HG03378 (cell line): ENCODE data around the gene RPS15.

Experiments
- ATAC-seq: cut with Tn5 transposase; IDR thresholded peaks from one replicate; pipeline ENCODE4 v1.9.1; 2021; ENCODE audit warnings: mild to moderate bottlenecking, moderate library complexity; ENCODE audit not compliant: unreplicated experiment

RPS15 gene

GRCh38 chr19:1450735-1451731, 12.8 kb downstream of the RPS15 start:
- ATAC-seq: no peak

DNA sequence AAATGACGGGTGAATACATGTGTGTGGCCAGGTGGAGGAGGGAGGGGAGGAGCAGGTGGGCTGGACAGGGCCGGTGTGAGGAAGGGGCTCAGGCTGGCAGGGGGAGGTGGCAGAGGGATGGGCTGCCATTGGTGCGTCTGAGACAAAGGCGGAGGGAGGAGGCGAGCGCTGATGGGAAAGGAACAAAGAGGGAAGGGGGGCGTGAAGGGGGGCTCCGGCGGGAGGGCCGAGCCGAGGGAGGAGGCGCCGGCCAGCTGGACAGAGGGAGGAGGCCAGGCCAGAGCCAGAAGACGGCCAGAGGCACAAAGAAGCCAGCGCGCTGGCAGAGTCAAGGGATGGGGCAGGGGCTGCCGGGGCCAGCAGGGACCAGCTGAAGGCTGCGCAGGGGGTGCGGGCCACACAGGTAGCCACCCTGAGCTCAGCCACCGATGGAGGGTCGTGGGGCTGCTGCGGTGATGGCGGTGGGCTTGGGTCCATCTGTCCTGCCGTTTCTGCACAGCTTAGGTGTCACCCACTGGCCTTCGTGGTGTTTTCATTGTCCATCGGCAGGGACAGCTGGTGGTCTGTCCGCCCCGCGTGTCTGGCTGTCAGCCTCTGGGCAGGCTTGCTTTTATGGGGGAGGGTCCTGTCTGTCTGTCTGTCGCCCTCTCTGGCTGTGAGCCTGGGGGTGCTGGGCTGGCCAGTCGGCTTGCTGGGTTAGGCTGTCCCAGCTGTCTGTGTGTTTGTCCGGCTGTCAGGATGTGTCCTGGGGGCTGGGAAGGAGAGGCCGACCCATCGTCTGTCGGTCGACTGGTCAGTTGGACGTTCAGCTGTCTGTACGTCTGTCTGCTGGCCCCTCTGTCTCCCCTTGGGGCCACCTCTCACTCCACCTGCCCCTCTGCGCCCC, 14.0 kb downstream of the RPS15 start:
- no peak for ATAC-seq

DNA sequence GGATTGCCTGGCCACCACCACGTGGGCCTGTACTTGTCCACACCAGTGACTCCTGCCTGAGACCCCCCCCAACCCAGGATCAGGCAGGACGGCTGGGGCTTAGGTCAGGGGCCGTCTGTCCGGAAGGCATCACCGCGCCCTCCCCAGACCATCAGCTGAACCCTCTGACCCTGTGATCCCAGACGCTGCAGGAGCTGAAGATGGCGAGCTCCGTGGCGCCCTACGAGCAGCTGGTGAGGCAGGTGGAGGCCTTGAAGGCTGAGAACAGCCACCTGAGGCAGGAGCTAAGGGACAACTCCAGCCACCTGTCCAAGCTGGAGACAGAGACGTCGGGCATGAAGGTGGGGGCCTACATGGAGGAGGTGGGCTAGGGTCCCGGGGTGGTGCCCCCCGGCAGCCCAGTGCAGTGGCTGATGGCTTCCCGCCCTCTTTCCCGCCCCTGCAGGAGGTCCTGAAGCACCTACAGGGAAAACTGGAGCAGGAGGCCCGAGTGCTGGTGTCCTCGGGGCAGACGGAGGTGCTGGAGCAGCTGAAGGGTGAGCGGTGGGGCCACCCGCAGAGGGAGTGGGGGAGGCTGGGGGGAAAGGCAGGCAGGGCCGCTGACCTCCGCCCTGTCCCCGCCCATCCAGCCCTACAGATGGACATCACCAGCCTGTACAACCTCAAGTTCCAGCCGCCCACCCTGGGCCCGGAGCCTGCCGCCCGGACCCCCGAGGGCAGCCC, 14.8 kb downstream of the RPS15 start:
- no peak for ATAC-seq

GRCh38 chr19:1453525-1454364, 15.5 kb downstream of the RPS15 start:
- no peak for ATAC-seq

DNA sequence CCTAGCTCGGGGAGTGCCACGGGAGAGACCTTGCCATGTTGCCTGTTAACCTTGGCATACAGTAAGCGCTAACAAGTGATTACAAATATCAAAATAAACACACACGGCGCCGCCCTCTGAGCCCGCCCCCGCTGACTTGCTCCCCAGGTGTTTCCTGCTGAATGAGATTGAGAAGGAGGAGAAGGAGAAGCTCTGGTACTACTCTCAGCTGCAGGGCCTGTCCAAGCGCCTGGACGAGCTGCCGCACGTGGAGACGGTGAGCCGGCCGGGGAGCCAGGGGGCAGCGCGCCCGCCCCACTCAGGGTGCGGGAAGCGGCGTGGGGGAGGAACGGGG, 16.8 kb downstream of the RPS15 start:
- no peak for ATAC-seq

DNA sequence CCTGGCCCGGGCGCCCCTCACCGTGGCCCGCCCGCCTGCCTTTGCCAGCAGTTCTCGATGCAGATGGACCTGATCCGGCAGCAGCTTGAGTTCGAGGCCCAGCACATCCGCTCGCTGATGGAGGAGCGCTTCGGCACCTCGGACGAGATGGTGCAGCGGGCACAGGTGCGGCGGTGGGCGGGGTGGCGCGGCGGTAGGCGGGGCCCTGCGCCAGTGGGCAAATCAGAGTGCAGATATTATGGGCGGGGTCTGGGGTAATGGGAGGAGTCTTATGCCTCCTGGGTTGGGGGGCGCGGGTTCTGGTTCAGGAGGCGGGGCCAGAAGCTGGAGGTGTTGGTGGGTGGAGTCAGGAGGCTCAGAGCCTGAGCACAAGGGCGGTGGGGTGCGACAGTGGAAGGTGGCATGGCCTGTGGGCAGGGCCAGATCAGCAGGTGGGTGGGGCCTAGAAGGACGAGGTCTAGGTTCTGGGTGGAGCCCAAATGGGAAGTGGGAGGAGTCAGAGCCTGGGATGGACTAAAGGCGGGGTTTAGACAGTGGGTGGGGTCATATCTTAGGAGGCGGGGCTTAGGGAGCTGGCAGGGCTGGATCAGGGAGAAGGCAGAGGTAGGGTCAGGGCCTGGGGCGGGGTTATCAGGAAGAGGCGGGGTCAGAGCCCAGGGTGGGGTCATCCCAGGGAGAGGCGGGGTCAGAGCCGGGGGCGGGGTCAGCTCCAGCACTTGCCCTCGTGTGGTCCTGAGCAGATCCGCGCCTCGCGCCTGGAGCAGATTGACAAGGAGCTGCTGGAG, 17.3 kb downstream of the RPS15 start:
- no peak for ATAC-seq

- ATAC-seq: no peak
Observed at GRCh38 chr19:1456121-1456900, 18.1 kb downstream of the RPS15 start.

GRCh38 chr19:1457031-1457739, 19.0 kb downstream of the RPS15 start:
- no peak for ATAC-seq

GRCh38 chr19:1457892-1458291, 19.7 kb downstream of the RPS15 start:
- no peak for ATAC-seq

- ATAC-seq: no peak
Observed at GRCh38 chr19:1459479-1459878, 21.3 kb downstream of the RPS15 start.

GRCh38 chr19:1460033-1460995, 22.1 kb downstream of the RPS15 start:
- no peak for ATAC-seq

- no peak for ATAC-seq
Observed at GRCh38 chr19:1461862-1462261, 23.7 kb downstream of the RPS15 start.

DNA sequence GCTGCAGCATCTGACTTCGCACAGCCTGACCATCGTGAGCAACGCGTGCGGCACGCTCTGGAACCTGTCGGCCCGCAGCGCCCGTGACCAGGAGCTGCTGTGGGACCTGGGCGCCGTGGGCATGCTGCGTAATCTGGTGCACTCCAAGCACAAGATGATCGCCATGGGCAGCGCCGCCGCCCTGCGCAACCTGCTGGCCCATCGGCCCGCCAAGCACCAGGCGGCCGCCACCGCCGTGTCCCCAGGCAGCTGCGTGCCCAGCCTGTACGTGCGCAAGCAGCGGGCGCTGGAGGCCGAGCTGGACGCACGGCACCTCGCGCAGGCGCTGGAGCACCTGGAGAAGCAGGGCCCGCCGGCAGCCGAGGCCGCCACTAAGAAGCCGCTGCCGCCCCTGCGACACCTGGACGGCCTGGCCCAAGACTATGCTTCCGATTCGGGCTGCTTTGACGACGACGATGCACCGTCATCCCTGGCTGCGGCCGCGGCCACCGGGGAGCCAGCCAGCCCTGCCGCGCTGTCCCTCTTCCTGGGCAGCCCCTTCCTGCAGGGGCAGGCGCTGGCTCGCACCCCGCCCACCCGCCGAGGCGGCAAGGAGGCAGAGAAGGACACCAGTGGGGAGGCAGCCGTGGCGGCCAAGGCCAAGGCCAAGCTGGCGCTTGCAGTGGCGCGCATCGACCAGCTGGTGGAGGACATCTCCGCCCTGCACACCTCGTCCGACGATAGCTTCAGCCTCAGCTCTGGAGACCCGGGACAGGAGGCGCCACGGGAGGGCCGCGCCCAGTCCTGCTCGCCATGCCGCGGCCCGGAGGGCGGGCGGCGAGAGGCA, 27.2 kb downstream of the RPS15 start:
- no peak for ATAC-seq

DNA sequence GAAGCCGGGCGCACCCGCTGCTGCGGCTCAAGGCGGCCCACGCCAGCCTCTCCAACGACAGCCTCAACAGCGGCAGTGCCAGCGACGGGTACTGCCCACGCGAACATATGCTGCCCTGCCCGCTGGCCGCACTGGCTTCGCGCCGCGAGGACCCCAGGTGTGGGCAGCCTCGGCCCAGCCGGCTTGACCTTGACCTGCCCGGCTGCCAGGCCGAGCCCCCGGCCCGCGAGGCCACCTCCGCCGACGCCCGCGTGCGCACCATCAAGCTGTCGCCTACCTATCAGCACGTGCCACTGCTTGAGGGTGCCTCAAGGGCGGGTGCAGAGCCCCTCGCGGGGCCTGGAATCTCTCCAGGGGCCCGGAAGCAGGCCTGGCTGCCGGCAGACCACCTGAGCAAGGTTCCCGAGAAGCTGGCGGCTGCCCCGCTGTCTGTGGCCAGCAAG, 27.8 kb downstream of the RPS15 start:
- no peak for ATAC-seq

DNA sequence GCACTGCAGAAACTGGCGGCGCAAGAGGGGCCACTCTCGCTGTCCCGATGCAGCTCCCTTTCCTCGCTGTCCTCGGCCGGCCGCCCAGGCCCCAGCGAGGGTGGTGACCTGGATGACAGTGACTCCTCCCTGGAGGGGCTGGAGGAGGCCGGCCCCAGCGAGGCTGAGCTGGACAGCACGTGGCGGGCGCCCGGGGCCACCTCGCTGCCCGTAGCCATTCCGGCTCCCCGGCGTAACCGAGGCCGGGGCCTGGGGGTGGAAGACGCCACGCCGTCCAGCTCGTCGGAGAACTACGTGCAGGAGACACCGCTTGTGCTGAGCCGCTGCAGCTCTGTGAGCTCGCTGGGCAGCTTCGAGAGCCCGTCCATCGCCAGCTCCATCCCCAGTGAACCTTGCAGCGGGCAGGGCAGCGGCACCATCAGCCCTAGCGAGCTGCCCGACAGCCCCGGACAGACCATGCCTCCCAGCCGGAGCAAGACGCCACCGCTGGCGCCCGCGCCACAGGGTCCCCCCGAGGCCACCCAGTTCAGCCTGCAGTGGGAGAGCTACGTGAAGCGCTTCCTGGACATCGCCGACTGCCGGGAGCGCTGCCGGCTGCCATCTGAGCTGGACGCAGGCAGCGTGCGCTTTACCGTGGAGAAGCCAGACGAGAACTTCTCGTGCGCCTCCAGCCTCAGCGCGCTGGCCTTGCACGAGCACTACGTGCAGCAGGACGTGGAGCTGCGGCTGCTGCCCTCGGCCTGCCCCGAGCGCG, 28.4 kb downstream of the RPS15 start:
- ATAC-seq: no peak

DNA sequence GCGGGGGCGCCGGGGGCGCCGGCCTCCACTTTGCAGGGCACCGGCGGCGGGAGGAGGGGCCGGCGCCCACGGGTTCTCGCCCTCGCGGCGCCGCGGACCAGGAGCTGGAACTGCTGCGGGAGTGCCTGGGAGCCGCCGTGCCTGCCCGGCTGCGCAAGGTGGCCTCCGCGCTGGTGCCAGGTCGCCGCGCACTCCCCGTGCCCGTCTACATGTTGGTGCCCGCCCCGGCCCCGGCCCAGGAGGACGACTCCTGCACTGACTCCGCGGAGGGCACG, 29.0 kb downstream of the RPS15 start:
- no peak for ATAC-seq
